AG04449 (cell line): ENCODE measurements around the gene MED22.
A peak's percentile ranks its signal among the peaks of the same experiment; 100 is the strongest.

ENCODE experiments used
- CTCF ChIA-PET: fragments of 350-600 bp; formaldehyde crosslinking; extraction: SDS; loops from one replicate; lab custom pipeline; 2021; ENCODE audit warnings: antibody characterized with exemption; lab: Yijun Ruan, JAX
- POLR2A ChIA-PET: fragments of 400-600, 350-600 bp; formaldehyde crosslinking; extraction: SDS; loops from one replicate; lab custom pipeline; 2020; ENCODE audit warnings: antibody characterized with exemption, inconsistent platforms; lab: Yijun Ruan, JAX
- DNase-seq: peaks from one replicate; pipeline ENCODE4 v3.0.0-alpha.2; 2010; ENCODE audit warnings: low read depth, low spot score
- H3K4me3 ChIP-seq: 2 replicates; pipeline ENCODE4 v1.5.1; 2011; ENCODE audit warnings: low read depth, mild to moderate bottlenecking, control low read depth, low read length
- CTCF ChIP-seq: IDR thresholded peaks from one replicate; pipeline ENCODE4 v1.5.1; 2011; ENCODE audit warnings: mild to moderate bottlenecking, moderate library complexity, low read length, control low read depth, inconsistent platforms; ENCODE audit not compliant: insufficient read depth; ENCODE audit errors: missing control alignments

The MED22 gene

GRCh38 chr9:133349965-133350616, 2.2 kb upstream of the MED22 start:
- DNase-seq = no peak
- TF ChIP-seq CTCF = no peak
- CTCF ChIA-PET = interaction anchor here (0.9 to 1.2 kb wide), 5 partner anchors 9 to 169 kb away, joined by 3 read pairs; no protein-coding TSS in a partner anchor
- H3K4me3 ChIP-seq = peak overlapping the region; percentile 25
- POLR2A ChIA-PET = interaction anchor here (0.7 to 0.9 kb wide), 2 partner anchors 20 to 135 kb away, joined by 3 to 4 read pairs; no protein-coding TSS in a partner anchor

- ChIA-PET POLR2A (interaction anchor here (0.8 to 2.1 kb wide), 8 partner anchors 7 to 213 kb away, joined by 3 to 14 read pairs (median 8); partner anchors contain the start of genes SURF1 and SURF2), CTCF (interaction anchor here (1.2 to 1.7 kb wide), 2 partner anchors 8 to 14 kb away, joined by 3 to 6 read pairs; no protein-coding TSS in a partner anchor)
- TF ChIP-seq CTCF = no peak
- peak overlapping the region; percentile 96 for H3K4me3 ChIP-seq
- no peak for DNase-seq
Measured at GRCh38 chr9:133348718-133349573, 1.0 kb upstream of the MED22 start.

DNA sequence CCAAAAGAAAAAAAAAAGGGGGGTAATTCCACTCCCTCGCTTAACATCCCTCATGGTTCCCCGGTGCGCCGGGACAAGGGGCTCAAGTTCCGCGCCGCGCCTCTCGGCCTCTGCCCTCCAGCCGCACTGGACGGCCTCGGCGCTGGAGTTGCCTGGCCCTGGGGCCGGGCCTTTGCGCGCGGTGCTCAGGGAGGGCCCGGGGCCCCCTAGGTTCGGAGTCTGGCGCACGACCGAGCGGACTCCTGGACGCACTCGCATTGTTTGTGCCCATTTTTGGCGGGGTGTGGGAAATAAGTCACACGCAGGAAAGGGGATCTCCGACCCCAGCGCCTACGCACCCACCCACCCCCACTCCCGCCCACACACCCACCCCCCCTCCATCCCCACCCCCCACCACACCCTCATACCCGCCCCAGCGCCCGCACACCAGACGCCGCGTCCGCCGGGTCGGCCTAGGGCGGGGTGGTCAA, 381 bp downstream of the MED22 start:
- no peak for DNase-seq
- ChIA-PET POLR2A (interaction anchor here (0.6 to 2.1 kb wide), 20 partner anchors 8 to 319 kb away, joined by 3 to 14 read pairs (median 4); partner anchors contain the start of genes CACFD1, SLC2A6, SURF1 and SURF2), CTCF (interaction anchor here (1.1 to 1.8 kb wide), 3 partner anchors 9 to 161 kb away, joined by 3 to 6 read pairs (median 6); partner anchors contain the start of genes SURF1 and SURF2)
- H3K4me3 ChIP-seq = peak overlapping the region; percentile 96
- no peak for TF ChIP-seq CTCF

DNA sequence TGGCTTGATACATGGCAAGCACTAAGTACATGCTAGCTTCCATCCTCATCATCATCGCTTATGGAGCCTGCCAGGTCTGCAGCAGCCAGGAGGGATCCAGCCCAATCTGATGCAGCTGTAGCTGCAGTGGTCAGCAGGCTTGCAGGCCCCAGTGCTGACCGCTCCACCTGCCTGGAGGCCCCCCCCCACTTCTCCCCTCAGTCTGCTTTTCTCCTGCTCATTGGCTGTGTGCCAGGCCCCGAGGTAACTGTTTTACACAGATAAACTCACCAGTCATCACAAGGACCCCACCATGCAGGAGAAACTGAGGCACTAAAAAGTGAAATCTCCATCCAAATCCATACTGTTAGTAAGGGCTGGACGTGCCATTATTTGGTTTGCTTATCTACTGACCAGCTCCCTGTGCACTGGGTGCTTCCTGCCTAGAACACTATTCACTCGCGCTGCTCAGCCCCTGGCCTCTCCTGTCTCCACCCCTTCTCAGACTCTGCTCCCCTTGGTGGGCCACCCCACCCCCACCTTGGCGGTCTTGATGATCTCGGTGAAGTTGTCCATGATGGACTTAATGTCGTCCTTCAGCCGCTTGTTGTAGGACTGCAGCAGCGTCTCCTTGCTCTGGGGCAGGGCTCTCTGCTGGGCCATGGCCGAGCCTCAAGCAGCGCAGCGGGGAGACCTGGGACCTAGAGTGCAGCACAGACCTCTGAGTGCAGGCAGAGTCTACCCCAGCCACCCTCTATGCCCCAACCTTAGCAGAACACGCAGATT, 1.7 kb downstream of the MED22 start:
- CTCF ChIA-PET = interaction anchor here (0.6 to 1.8 kb wide), 3 partner anchors 11 to 159 kb away, joined by 3 to 6 read pairs (median 6); partner anchors contain the start of genes SURF1 and SURF2
- no peak for DNase-seq
- H3K4me3 ChIP-seq = peak overlapping the region; percentile 96
- POLR2A ChIA-PET = interaction anchor here (0.8 to 1.2 kb wide), 4 partner anchors 10 to 160 kb away, joined by 3 to 4 read pairs (median 4); partner anchors contain the start of genes SLC2A6, SURF1 and SURF2
- no peak for TF ChIP-seq CTCF

DNA sequence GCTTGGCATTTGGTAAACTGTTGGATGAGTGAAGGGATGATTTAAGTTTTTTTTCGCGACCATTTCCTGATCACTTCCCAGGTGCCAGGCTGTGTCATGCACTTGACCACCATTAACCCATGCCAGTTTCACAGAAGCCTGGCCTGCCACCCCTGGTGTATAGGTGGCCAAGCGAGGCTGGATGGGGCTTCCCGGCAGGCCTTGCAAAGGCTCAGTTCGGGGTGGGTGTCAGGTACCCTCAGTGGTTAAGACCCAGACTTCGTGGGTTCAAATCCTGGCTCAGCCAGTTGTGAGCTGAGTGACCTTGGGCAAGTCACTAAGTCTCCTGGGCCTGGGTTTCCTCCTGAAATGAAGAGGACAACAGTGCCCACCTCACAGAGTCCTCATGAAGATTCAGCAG, 2.3 kb downstream of the MED22 start:
- ChIA-PET POLR2A (no interaction called here), CTCF (no interaction called here)
- TF ChIP-seq CTCF = no peak
- no peak for DNase-seq
- no peak overlapping the region for H3K4me3 ChIP-seq
